RKO (cell line): Measurements from ENCODE around the gene SHANK3.

Experiments
- DNase-seq: peaks from one replicate; pipeline ENCODE4 v3.0.0-alpha.2; 2016; ENCODE audit warnings: low spot score

Gene SHANK3

GRCh38 chr22:50713571-50714056 is 41.0 kb downstream of the SHANK3 start:
- DNase-seq = no peak

GRCh38 chr22:50714150-50714549 is 41.5 kb downstream of the SHANK3 start:
- DNase-seq = no peak

GRCh38 chr22:50714631-50715179 is 42.1 kb downstream of the SHANK3 start:
- DNase-seq = no peak

- no peak for DNase-seq
Measured at GRCh38 chr22:50715250-50715649, 42.6 kb downstream of the SHANK3 start.

DNA sequence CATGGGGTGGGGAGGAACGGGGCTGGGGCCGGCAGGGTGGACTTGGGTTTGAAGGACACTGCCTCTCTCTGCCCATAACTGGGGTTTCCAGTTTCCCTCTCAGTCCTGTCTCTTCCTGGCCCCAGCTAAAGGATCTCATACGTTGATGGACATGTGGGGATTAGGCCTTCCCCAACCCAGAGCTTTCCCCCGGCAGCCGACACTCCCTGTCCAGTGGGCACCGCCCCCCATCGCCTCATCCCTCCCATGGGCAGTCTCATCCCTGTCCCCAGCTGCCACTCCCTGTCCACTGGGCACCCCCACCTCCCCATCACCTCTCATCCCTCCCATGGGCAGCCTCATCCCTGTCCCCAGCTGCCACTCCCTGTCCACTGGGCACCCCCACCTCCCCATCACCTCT is 43.2 kb downstream of the SHANK3 start:
- no peak for DNase-seq

DNA sequence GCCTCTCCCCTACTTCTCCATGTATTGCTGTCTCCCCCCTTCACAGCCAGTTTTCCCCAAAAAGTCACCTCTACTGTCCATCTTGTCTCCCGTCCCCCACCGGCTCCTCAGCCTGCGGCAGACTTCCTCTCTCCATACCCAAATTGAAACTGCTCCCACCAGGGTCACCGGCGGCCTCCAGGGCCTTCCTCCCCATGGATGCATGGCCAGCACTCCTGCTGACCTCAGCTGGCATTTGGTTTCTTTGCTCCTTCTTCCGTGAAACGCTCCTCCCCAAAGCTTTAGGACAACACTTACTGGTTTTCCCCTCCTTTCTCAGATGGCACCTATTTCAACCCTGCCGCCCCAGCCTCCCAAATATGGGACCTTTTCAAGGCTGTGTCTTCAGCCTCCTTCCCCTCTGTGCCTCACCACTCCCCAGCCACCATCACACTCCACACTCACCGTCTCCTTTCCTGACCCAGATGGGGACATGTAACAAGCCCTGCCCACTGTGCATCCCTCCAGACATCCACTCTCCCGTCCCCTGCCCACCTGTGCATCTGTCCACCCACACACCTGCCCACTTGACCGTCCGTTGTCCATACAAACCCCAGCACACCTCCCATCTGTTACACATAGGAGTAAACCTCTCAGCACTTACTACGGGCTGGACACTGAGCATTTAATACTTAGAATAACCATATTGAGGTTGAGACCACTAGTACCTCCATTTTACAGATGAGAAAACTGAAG is 43.8 kb downstream of the SHANK3 start:
- DNase-seq = no peak

- DNase-seq = no peak
Measured at GRCh38 chr22:50717709-50718351, 45.2 kb downstream of the SHANK3 start.

DNA sequence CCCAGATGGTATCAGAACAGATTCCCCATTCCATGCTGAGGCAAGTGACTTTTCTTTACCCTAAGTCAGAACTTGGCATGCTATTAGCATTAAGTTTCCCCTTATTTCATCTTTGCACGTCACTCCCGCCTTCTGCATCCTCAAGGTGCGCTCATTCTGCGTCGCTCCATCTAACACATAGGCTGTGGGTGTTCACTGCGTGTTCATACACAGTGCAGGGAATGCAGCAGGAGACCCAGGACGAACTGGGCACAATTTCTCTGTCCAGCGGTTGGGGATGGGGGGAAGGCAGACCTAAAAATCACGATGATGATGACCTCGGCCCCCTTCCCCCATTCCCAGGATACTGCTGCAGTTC is 45.7 kb downstream of the SHANK3 start:
- DNase-seq = no peak

DNA sequence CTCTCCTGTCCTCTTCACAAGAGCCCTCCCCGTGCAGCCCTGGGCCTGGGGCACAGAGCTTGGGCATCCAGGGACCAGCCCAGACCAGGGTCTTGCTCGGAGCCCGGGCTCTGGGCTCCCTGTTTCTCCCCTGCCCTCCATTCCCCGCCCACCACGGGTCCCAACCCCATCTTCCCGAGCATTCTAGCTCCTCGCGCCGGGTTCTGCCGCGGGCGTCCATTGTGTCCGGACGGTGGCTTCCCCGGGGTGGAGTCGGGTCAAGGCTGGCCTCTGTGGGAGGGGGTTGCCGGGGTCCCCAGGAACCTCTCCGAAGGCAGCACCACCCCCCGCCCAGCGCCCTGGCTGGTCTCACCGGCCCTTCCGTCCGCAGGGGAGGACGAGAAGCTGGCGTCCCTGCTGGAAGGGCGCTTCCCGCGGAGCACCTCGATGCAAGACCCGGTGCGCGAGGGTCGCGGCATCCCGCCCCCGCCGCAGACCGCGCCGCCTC is 47.2 kb downstream of the SHANK3 start:
- DNase-seq = no peak

DNA sequence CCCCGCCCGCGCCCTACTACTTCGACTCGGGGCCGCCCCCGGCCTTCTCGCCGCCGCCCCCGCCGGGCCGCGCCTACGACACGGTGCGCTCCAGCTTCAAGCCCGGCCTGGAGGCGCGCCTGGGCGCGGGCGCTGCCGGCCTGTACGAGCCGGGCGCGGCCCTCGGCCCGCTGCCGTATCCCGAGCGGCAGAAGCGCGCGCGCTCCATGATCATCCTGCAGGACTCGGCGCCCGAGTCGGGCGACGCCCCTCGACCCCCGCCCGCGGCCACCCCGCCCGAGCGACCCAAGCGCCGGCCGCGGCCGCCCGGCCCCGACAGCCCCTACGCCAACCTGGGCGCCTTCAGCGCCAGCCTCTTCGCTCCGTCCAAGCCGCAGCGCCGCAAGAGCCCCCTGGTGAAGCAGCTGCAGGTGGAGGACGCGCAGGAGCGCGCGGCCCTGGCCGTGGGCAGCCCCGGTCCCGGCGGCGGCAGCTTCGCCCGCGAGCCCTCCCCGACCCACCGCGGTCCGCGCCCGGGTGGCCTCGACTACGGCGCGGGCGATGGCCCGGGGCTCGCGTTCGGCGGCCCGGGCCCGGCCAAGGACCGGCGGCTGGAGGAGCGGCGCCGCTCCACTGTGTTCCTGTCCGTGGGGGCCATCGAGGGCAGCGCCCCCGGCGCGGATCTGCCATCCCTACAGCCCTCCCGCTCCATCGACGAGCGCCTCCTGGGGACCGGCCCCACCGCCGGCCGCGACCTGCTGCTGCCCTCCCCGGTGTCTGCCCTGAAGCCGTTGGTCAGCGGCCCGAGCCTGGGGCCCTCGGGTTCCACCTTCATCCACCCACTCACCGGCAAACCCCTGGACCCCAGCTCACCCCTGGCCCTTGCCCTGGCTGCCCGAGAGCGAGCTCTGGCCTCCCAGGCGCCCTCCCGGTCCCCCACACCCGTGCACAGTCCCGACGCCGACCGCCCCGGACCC is 48.0 kb downstream of the SHANK3 start:
- no peak for DNase-seq

- DNase-seq = no peak
Measured at GRCh38 chr22:50721257-50721844, 48.7 kb downstream of the SHANK3 start.

GRCh38 chr22:50722048-50722701 is 49.6 kb downstream of the SHANK3 start:
- no peak for DNase-seq
